WTC11 (cell line): ENCODE results near the gene CRYBB1. TPM values are rescaled to one million over a fixed set of nuclear protein-coding genes. Genes with fewer than 3 reads are reported as not detected.

ENCODE experiments used
- ATAC-seq: fragments of 200-7000 bp; cut with Tn5 transposase; 2 replicates; pipeline ENCODE4 v1.10.0; 2021; ENCODE audit warnings: mild to moderate bottlenecking, moderate library complexity
- CTCF ChIA-PET: fragments of 300-600 bp; sonication (Branson Sonifier 250); formaldehyde crosslinking; loops from one replicate; lab custom pipeline; 2021; ENCODE audit warnings: antibody characterized with exemption; lab: Charles Lee
- POLR2A ChIA-PET: fragments of 350-600 bp; sonication (Branson Sonifier 250); formaldehyde crosslinking; loops from one replicate; lab custom pipeline; 2021; ENCODE audit warnings: antibody characterized with exemption; lab: Charles Lee
- DNase-seq: peaks from one replicate; pipeline ENCODE4 v3.0.0; 2021; ENCODE audit warnings: low spot score
- H3K27ac Mint-ChIP-seq: 2 replicates; pipeline ENCODE4 v1.8.0; 2021; ENCODE audit warnings: mixed read lengths
- H3K27me3 Mint-ChIP-seq: 2 replicates; pipeline ENCODE4 v1.8.0; 2021; ENCODE audit warnings: low read depth, mild to moderate bottlenecking, moderate library complexity, mixed read lengths
- H3K36me3 Mint-ChIP-seq: 2 replicates; pipeline ENCODE4 v1.8.0; 2021; ENCODE audit warnings: mixed read lengths
- H3K4me1 Mint-ChIP-seq: 2 replicates; pipeline ENCODE4 v1.8.0; 2022; ENCODE audit warnings: mixed read lengths
- H3K4me3 Mint-ChIP-seq: 2 replicates; pipeline ENCODE4 v1.8.0; 2021; ENCODE audit warnings: mild to moderate bottlenecking, moderate library complexity, mixed read lengths
- H3K9me3 Mint-ChIP-seq: 2 replicates; pipeline ENCODE4 v1.8.0; 2021; ENCODE audit warnings: mixed read lengths
- CREM ChIP-seq: sonication (generic); formaldehyde crosslinking; IDR thresholded peaks from 2 replicates; pipeline ENCODE4 v1.8.1; 2022; ENCODE audit warnings: mild to moderate bottlenecking, missing genetic modification reagents, moderate library complexity
- EMX1 ChIP-seq: fragments of 250-450 bp; sonication (Bioruptor Pico); IDR thresholded peaks from 2 replicates; pipeline ENCODE4 v1.8.0; 2021; ENCODE audit warnings: mild to moderate bottlenecking
- ESRRA ChIP-seq: sonication (generic); formaldehyde crosslinking; IDR thresholded peaks from 2 replicates; pipeline ENCODE4 v1.8.1; 2022; ENCODE audit warnings: mild to moderate bottlenecking, missing genetic modification reagents, borderline replicate concordance
- GABPB1 ChIP-seq: sonication (generic); formaldehyde crosslinking; IDR thresholded peaks from 2 replicates; pipeline ENCODE4 v1.8.1; 2023; ENCODE audit warnings: mild to moderate bottlenecking, missing genetic modification reagents
- JAZF1 ChIP-seq: fragments of 250-450 bp; sonication (Bioruptor Pico); IDR thresholded peaks from 2 replicates; pipeline ENCODE4 v1.9.0; 2021; ENCODE audit warnings: moderate library complexity, mild to moderate bottlenecking, inconsistent platforms
- MXD4 ChIP-seq: fragments of 250-450 bp; sonication (Bioruptor Pico); IDR thresholded peaks from 2 replicates; pipeline ENCODE4 v1.8.0; 2021; ENCODE audit warnings: mild to moderate bottlenecking, moderate library complexity, borderline replicate concordance
- MYBL2 ChIP-seq: sonication (generic); formaldehyde crosslinking; IDR thresholded peaks from 2 replicates; pipeline ENCODE4 v1.8.1; 2023; ENCODE audit warnings: mild to moderate bottlenecking, moderate library complexity, missing genetic modification reagents
- NR3C1 ChIP-seq: sonication (generic); formaldehyde crosslinking; conservative IDR thresholded peaks from 2 replicates; pipeline ENCODE4 v1.8.1; 2023; ENCODE audit warnings: low read depth, mild to moderate bottlenecking, missing genetic modification reagents
- TCF7 ChIP-seq: sonication (generic); formaldehyde crosslinking; IDR thresholded peaks from 2 replicates; pipeline ENCODE4 v1.8.0; 2022; ENCODE audit warnings: mild to moderate bottlenecking, low read depth, missing genetic modification reagents, moderate library complexity
- USF1 ChIP-seq: sonication (generic); formaldehyde crosslinking; IDR thresholded peaks from 2 replicates; pipeline ENCODE4 v1.8.0; 2022; ENCODE audit warnings: mild to moderate bottlenecking, missing genetic modification reagents
- ZNF232 ChIP-seq: sonication (generic); formaldehyde crosslinking; IDR thresholded peaks from 2 replicates; pipeline ENCODE4 v1.8.0; 2022; ENCODE audit warnings: mild to moderate bottlenecking, missing genetic modification reagents
- ZNF317 ChIP-seq: sonication (generic); formaldehyde crosslinking; IDR thresholded peaks from 2 replicates; pipeline ENCODE4 v1.8.1; 2023; ENCODE audit warnings: low read depth, mild to moderate bottlenecking, moderate library complexity, missing genetic modification reagents, borderline replicate concordance
- total RNA-seq: library from RNA; stranded (reverse); gene quantifications from 3 replicates; pipeline ENCODE4 v1.2.3, GENCODE V29; 2021
- TF ChIP-seq, protein P1 (sequence below): sonication (generic); formaldehyde crosslinking; IDR thresholded peaks from 2 replicates; pipeline ENCODE4 v1.8.0; 2022; ENCODE audit warnings: missing genetic modification reagents
- TF ChIP-seq, protein P2 (sequence below): fragments of 250-450 bp; sonication (Bioruptor Pico); conservative IDR thresholded peaks from 2 replicates; pipeline ENCODE4 v1.9.0; 2021; ENCODE audit warnings: mild to moderate bottlenecking
- TF ChIP-seq, protein P3 (sequence below): sonication (generic); formaldehyde crosslinking; IDR thresholded peaks from 2 replicates; pipeline ENCODE4 v1.8.1; 2022; ENCODE audit warnings: missing genetic modification reagents, borderline replicate concordance
- TF ChIP-seq, protein P4 (sequence below): sonication (generic); formaldehyde crosslinking; IDR thresholded peaks from 2 replicates; pipeline ENCODE4 v1.8.1; 2022; ENCODE audit warnings: mild to moderate bottlenecking, moderate library complexity, missing genetic modification reagents

Gene CRYBB1
- total RNA-seq, 1 experiment from 2014 or later = 4.0 TPM

DNA sequence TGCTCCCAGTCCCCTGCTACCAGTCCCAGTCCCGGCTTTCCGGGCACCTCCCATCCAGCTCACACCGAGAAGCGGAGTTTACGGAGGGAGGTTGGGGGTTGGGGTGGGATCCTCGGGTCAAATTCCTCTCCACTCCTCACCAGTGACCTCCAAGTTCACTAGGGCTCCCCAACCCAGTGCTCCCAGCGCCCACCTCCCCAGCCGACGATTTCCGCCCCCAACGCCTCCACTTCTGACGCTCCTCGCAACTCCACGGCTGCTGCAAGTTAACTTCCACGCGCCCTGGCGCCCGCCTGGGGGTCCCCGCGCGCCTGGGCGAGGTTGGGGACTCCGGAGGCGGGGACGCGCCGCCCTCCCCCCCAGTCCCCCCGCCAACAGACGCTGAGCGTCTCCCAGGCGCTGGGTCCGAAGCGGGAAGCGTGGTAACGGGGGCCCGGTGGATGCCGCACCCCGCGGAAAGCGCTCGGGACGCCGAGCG is 28.4 kb downstream of the CRYBB1 start:
- H3K27ac Mint-ChIP-seq = peak overlapping the region; percentile 19; the same call in 1 of the 2 replicates
- TF ChIP-seq EMX1 (CRISPR knock-in tag) (no peak), MXD4 (no peak), ESRRA (CRISPR knock-in tag) (no peak), ZNF317 (no peak), NR3C1 (peak; percentile 78; the same call in 1 of the 2 replicates), CREM (CRISPR knock-in tag) (no peak), JAZF1 (CRISPR knock-in tag) (no peak), GABPB1 (CRISPR knock-in tag) (no peak), USF1 (CRISPR knock-in tag) (no peak), ZNF232 (CRISPR knock-in tag) (no peak), MYBL2 (no peak), TCF7 (no peak)
- TF ChIP-seq, protein P1, sequence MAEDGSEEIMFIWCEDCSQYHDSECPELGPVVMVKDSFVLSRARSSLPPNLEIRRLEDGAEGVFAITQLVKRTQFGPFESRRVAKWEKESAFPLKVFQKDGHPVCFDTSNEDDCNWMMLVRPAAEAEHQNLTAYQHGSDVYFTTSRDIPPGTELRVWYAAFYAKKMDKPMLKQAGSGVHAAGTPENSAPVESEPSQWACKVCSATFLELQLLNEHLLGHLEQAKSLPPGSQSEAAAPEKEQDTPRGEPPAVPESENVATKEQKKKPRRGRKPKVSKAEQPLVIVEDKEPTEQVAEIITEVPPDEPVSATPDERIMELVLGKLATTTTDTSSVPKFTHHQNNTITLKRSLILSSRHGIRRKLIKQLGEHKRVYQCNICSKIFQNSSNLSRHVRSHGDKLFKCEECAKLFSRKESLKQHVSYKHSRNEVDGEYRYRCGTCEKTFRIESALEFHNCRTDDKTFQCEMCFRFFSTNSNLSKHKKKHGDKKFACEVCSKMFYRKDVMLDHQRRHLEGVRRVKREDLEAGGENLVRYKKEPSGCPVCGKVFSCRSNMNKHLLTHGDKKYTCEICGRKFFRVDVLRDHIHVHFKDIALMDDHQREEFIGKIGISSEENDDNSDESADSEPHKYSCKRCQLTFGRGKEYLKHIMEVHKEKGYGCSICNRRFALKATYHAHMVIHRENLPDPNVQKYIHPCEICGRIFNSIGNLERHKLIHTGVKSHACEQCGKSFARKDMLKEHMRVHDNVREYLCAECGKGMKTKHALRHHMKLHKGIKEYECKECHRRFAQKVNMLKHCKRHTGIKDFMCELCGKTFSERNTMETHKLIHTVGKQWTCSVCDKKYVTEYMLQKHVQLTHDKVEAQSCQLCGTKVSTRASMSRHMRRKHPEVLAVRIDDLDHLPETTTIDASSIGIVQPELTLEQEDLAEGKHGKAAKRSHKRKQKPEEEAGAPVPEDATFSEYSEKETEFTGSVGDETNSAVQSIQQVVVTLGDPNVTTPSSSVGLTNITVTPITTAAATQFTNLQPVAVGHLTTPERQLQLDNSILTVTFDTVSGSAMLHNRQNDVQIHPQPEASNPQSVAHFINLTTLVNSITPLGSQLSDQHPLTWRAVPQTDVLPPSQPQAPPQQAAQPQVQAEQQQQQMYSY (CRISPR knock-in tag) = peak; percentile 90; the same call in 1 of the 2 replicates
- TF ChIP-seq, protein P2, sequence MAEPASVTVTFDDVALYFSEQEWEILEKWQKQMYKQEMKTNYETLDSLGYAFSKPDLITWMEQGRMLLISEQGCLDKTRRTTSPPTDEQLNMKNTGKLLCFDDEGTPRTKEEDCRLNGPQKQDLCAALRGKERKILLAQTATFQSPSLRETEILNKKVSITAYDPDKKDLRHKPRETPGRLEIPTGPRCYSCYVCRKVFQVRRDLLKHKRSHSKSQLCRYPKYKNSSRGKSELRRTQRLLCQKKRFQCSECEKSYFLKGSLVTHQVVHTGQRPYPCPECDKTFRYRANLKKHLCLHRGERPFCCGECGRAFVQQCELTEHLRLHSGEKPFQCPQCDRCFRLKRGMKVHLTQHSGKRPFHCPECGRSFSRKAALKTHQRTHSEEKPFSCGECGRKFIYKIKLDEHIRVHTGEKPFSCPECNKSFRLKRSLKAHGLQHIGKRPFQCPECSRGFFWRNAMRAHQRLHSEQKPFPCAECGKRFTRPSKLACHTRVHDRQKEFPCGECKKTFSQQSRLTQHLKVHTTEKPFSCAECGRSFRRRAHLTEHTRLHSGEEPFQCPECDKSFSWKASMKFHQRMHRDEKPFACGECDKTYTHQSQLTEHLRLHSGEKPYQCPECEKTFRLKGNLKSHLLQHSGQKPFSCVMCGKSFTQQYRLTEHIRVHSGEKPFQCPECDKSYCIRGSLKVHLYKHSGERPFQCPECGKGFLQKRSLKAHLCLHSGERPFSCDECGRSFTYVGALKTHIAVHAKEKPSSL (CRISPR knock-in tag) = no peak
- TF ChIP-seq, protein P3, sequence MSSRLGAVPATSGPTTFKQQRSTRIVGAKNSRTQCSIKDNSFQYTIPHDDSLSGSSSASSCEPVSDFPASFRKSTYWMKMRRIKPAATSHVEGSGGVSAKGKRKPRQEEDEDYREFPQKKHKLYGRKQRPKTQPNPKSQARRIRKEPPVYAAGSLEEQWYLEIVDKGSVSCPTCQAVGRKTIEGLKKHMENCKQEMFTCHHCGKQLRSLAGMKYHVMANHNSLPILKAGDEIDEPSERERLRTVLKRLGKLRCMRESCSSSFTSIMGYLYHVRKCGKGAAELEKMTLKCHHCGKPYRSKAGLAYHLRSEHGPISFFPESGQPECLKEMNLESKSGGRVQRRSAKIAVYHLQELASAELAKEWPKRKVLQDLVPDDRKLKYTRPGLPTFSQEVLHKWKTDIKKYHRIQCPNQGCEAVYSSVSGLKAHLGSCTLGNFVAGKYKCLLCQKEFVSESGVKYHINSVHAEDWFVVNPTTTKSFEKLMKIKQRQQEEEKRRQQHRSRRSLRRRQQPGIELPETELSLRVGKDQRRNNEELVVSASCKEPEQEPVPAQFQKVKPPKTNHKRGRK (CRISPR knock-in tag) = no peak
- TF ChIP-seq, protein P4, sequence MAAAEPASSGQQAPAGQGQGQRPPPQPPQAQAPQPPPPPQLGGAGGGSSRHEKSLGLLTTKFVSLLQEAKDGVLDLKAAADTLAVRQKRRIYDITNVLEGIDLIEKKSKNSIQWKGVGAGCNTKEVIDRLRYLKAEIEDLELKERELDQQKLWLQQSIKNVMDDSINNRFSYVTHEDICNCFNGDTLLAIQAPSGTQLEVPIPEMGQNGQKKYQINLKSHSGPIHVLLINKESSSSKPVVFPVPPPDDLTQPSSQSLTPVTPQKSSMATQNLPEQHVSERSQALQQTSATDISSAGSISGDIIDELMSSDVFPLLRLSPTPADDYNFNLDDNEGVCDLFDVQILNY (CRISPR knock-in tag) = no peak
- ChIA-PET POLR2A (interaction anchor here (0.9 to 1.9 kb wide), 5 partner anchors 10 to 106 kb away, joined by 3 to 4 read pairs (median 3); partner anchors contain the start of genes CRYBB1, HPS4 and SRRD), CTCF (interaction anchor here (0.6 to 2.1 kb wide), 7 partner anchors 9 to 84 kb away, joined by 3 to 4 read pairs (median 3); no protein-coding TSS in a partner anchor)
- peaks cover 6% of the 10 kb centered on the region; the same call in 1 of the 2 replicates for H3K9me3 Mint-ChIP-seq
- H3K36me3 Mint-ChIP-seq = peaks cover 15% of the 10 kb centered on the region
- ATAC-seq = peak; percentile 46
- no peaks in the 10 kb centered on the region; the same call in 1 of the 2 replicates for H3K27me3 Mint-ChIP-seq
- peak overlapping the region; percentile 85 for H3K4me3 Mint-ChIP-seq
- peaks cover 51% of the 10 kb centered on the region for H3K4me1 Mint-ChIP-seq
- peak; percentile 53 for DNase-seq
